Measurements from ENCODE around the gene PGLYRP3. TPM values are rescaled to one million over a fixed set of nuclear protein-coding genes. Genes with fewer than 3 reads are reported as not detected.
A peak's percentile ranks its signal among the peaks of the same experiment; 100 is the strongest.
"Not testable (repeated sequence)": the region's sequence is repeated elsewhere in the genome, so short reads cannot be mapped to it uniquely, and the experiment has no call there.

The PGLYRP3 gene
- polyA plus RNA-seq, 3 donors, result not detected

GRCh38 chr1:153348511-153349362 is 36.0 kb upstream of the PGLYRP3 start, which contains the start of gene PGLYRP4:
TSS of gene PGLYRP4 (minus strand) at chr1:153348841. CDS start at chr1:153347932, 909 bp downstream.
- no peaks in the 10 kb centered on the region for H3K27me3 ChIP-seq (ENCODE audit: control insufficient read depth in 2 of 2, insufficient read depth in 2 of 2, low read length in 2 of 2)
- 63% methylated on average over 6 of the region's 10 CpGs for WGBS (ENCODE audit: insufficient coverage)
- Mint-ChIP-seq H3K4me3 (no peak within 1 kb of the TSS), H3K36me3 (no peaks in the 10 kb centered on the region), H3K27me3 (ENCODE audit: low read depth in 3 of 3) (peaks cover 9 to 17% (median 12%) of the 10 kb centered on the region in 3 donors), H3K4me1 (peaks cover 49% of the 10 kb centered on the region), H3K9me3 (no peaks in the 10 kb centered on the region), H3K27ac (peak within 1 kb of the TSS in 3 of 7 donors; percentile 19 to 54 (median 53))
- H4K20me1 ChIP-seq (ENCODE audit: insufficient read depth, low read length), result no peaks in the 10 kb centered on the region
- no peak within 1 kb of the TSS for H2AFZ ChIP-seq (ENCODE audit: insufficient read depth, low read depth, low read length, poor library complexity, severe bottlenecking)
- H3K36me3 ChIP-seq (replicated peaks in 1 of 2; ENCODE audit: control insufficient read depth in 1 of 2, insufficient read depth in 2 of 2, low read length in 2 of 2), result no peaks in the 10 kb centered on the region
- no peak for TF ChIP-seq CTCF (IDR thresholded peaks at IDR 0.05)
- H3K9ac ChIP-seq (ENCODE audit: insufficient read depth, low read length, poor library complexity, severe bottlenecking), result no peak within 1 kb of the TSS
- no peaks in the 10 kb centered on the region for H3K79me2 ChIP-seq (ENCODE audit: insufficient read depth, low read length)
- intact Hi-C loops (cut with micrococcal nuclease), result no loop called here
- H3K4me2 ChIP-seq (replicated peaks; ENCODE audit: extremely low read depth, low read length, poor library complexity, severe bottlenecking), result no peak within 1 kb of the TSS
- no peak for DNase-seq
- no peak within 1 kb of the TSS for H3K4me3 ChIP-seq (replicated peaks in 1 of 3; ENCODE audit: low read depth in 2 of 3, low read length in 3 of 3)
- no peak within 1 kb of the TSS for H3K27ac ChIP-seq (ENCODE audit: low read depth in 1 of 2, low read length in 2 of 2)
- no peaks in the 10 kb centered on the region for H3K9me3 ChIP-seq (replicated peaks in 1 of 2; ENCODE audit: control insufficient read depth in 1 of 2, insufficient read depth in 1 of 2, low read length in 2 of 2)
- H3K4me1 ChIP-seq (ENCODE audit: control insufficient read depth in 1 of 2, insufficient read depth in 2 of 2, low read length in 2 of 2), result peaks cover 40 to 50% of the 10 kb centered on the region in 2 donors

GRCh38 chr1:153347856-153348255 is 35.1 kb upstream of the PGLYRP3 start:
- Mint-ChIP-seq H3K36me3 (no peaks in the 10 kb centered on the region), H3K27me3 (ENCODE audit: low read depth in 3 of 3) (peaks cover 7 to 14% (median 12%) of the 10 kb centered on the region in 3 donors), H3K27ac (no peak overlapping the region), H3K4me3 (no peak overlapping the region), H3K4me1 (peaks cover 56% of the 10 kb centered on the region), H3K9me3 (no peaks in the 10 kb centered on the region)
- Histone ChIP-seq H3K27ac (ENCODE audit: low read depth in 1 of 2, low read length in 2 of 2) (no peak overlapping the region), H3K27me3 (ENCODE audit: control insufficient read depth in 2 of 2, insufficient read depth in 2 of 2, low read length in 2 of 2) (no peaks in the 10 kb centered on the region), H3K9ac (ENCODE audit: insufficient read depth, low read length, poor library complexity, severe bottlenecking) (no peak overlapping the region), H3K36me3 (replicated peaks in 1 of 2; ENCODE audit: control insufficient read depth in 1 of 2, insufficient read depth in 2 of 2, low read length in 2 of 2) (no peaks in the 10 kb centered on the region), H3K4me1 (ENCODE audit: control insufficient read depth in 1 of 2, insufficient read depth in 2 of 2, low read length in 2 of 2) (peaks cover 41 to 55% of the 10 kb centered on the region in 2 donors), H2AFZ (ENCODE audit: insufficient read depth, low read depth, low read length, poor library complexity, severe bottlenecking) (no peak overlapping the region), H3K79me2 (ENCODE audit: insufficient read depth, low read length) (no peaks in the 10 kb centered on the region), H3K4me2 (replicated peaks; ENCODE audit: extremely low read depth, low read length, poor library complexity, severe bottlenecking) (no peak overlapping the region), H3K9me3 (replicated peaks in 1 of 2; ENCODE audit: control insufficient read depth in 1 of 2, insufficient read depth in 1 of 2, low read length in 2 of 2) (no peaks in the 10 kb centered on the region), H4K20me1 (ENCODE audit: insufficient read depth, low read length) (no peaks in the 10 kb centered on the region), H3K4me3 (replicated peaks in 1 of 3; ENCODE audit: low read depth in 2 of 3, low read length in 3 of 3) (no peak overlapping the region)
- WGBS (ENCODE audit: insufficient coverage), result 57% methylated on average over 5 of the region's 7 CpGs
- no peak for DNase-seq
- no peak for TF ChIP-seq CTCF (IDR thresholded peaks at IDR 0.05)
- intact Hi-C loops (cut with micrococcal nuclease), result no loop called here

DNA sequence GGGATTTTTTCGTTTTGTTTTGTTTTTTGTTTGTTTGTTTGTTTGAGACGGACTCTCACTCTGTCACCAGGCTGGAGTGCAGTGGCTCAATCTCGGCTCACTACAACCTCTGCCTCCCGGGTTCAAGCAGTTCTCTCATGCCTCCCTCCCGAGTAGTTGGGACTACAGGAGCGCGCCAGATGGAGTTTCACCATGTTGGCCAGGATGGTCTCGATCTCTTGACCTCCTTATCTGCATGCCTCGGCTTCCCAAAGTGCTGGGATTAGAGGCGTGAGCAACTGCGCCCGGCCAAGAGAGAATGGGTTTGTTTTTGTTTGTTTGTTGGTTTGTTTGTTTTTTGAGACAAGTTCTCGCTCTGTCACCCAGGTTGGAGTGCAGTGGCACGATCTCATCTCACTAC is 34.3 kb upstream of the PGLYRP3 start:
- peaks cover 41 to 55% of the 10 kb centered on the region in 2 donors for H3K4me1 ChIP-seq (ENCODE audit: control insufficient read depth in 1 of 2, insufficient read depth in 2 of 2, low read length in 2 of 2)
- H3K36me3 ChIP-seq (replicated peaks in 1 of 2; ENCODE audit: control insufficient read depth in 1 of 2, insufficient read depth in 2 of 2, low read length in 2 of 2); H3K4me3 ChIP-seq (replicated peaks in 1 of 3; ENCODE audit: low read depth in 2 of 3, low read length in 3 of 3); H3K9me3 ChIP-seq (replicated peaks in 1 of 2; ENCODE audit: control insufficient read depth in 1 of 2, insufficient read depth in 1 of 2, low read length in 2 of 2); H3K79me2 ChIP-seq (ENCODE audit: insufficient read depth, low read length); H3K36me3 Mint-ChIP-seq; H4K20me1 ChIP-seq (ENCODE audit: insufficient read depth, low read length); H3K9ac ChIP-seq (ENCODE audit: insufficient read depth, low read length, poor library complexity, severe bottlenecking); H3K4me3 Mint-ChIP-seq; intact Hi-C loops (cut with micrococcal nuclease); H3K27ac Mint-ChIP-seq; H3K4me2 ChIP-seq (replicated peaks; ENCODE audit: extremely low read depth, low read length, poor library complexity, severe bottlenecking); DNase-seq; H2AFZ ChIP-seq (ENCODE audit: insufficient read depth, low read depth, low read length, poor library complexity, severe bottlenecking); H3K27ac ChIP-seq (ENCODE audit: low read depth in 1 of 2, low read length in 2 of 2); H3K27me3 ChIP-seq (ENCODE audit: control insufficient read depth in 2 of 2, insufficient read depth in 2 of 2, low read length in 2 of 2); H3K9me3 Mint-ChIP-seq: not testable (repeated sequence)
- WGBS (ENCODE audit: insufficient coverage), result 96% methylated on average over 6 of the region's 14 CpGs
- Mint-ChIP-seq H3K27me3 (ENCODE audit: low read depth in 3 of 3) (peaks cover 7 to 14% (median 13%) of the 10 kb centered on the region in 3 donors), H3K4me1 (peaks cover 63% of the 10 kb centered on the region)

Measured in CD14-positive monocyte (primary cell).